Measurements from ENCODE around the gene FBXW4. TPM values are rescaled to one million over a fixed set of nuclear protein-coding genes. Genes with fewer than 3 reads are reported as not detected.

FBXW4 gene
- total and polyA plus RNA-seq, 9 of the 15 experiments (the other 6 are each of a cell fraction or from before 2014, with no cell fraction given): 1.0 to 10.6 (median 5.4) TPM

- no peak overlapping the region for H3K4me2 ChIP-seq (ENCODE audit: insufficient read depth, low read length)
- no peak overlapping the region; a peak in 1 of 4 replicates for H3K9ac ChIP-seq (ENCODE audit: insufficient read depth in 1 of 2, low read depth in 2 of 2, low read length in 2 of 2)
- DNase-seq (ENCODE audit: extremely low read depth in 1 of 4, low spot score in 3 of 4): no peak
- TF ChIP-seq CHCHD3 (CRISPR knock-in tag; IDR thresholded peaks at IDR 0.05): no peak
- no peak for TF ChIP-seq ZSCAN29 (IDR thresholded peaks at IDR 0.05)
- TF ChIP-seq RBBP5 (IDR thresholded peaks at IDR 0.05; ENCODE audit: borderline replicate concordance, insufficient read depth, low read length, poor library complexity, severe bottlenecking): no peak
- no peak for TF ChIP-seq ATF1 (CRISPR knock-in tag; IDR thresholded peaks at IDR 0.05)
- TF ChIP-seq ATF1 (tag; IDR thresholded peaks at IDR 0.05): no peak
- TF ChIP-seq NFIC (IDR thresholded peaks at IDR 0.05): no peak
- TF ChIP-seq BRD9 (IDR thresholded peaks at IDR 0.05; ENCODE audit: low read depth, partially characterized antibody): no peak
- no peak for TF ChIP-seq RBM39 (optimal IDR thresholded peaks at IDR 0.05; ENCODE audit: low read depth, low read length)
- TF ChIP-seq OTX1 (CRISPR knock-in tag; IDR thresholded peaks at IDR 0.05): no peak
- no peak for TF ChIP-seq ZNF589 (CRISPR knock-in tag; IDR thresholded peaks at IDR 0.05; ENCODE audit: low read depth)
- no peak for TF ChIP-seq L3MBTL2 (IDR thresholded peaks at IDR 0.05)
- TF ChIP-seq CHAMP1 (IDR thresholded peaks at IDR 0.05): no peak
- no peak for TF ChIP-seq IRF9 (tag; IDR thresholded peaks at IDR 0.05)
- no peak for TF ChIP-seq FOXA1 (IDR thresholded peaks at IDR 0.05; ENCODE audit: borderline replicate concordance)
- no peak for TF ChIP-seq TBL1XR1 (IDR thresholded peaks at IDR 0.05; ENCODE audit: low read length in 2 of 2)
- no peak for TF ChIP-seq PTBP1 (IDR thresholded peaks at IDR 0.05; ENCODE audit: low read depth, low read length)
- no peak for TF ChIP-seq ASH1L (IDR thresholded peaks at IDR 0.05; ENCODE audit: borderline replicate concordance, low read depth, partially characterized antibody)
- TF ChIP-seq MYBL2 (IDR thresholded peaks at IDR 0.05; ENCODE audit: low read depth): no peak
- TF ChIP-seq MYBL2 (CRISPR knock-in tag; IDR thresholded peaks at IDR 0.05; ENCODE audit: borderline replicate concordance): no peak
- ChIA-PET CTCF (ENCODE audit: low intra/inter-chr PET ratio) (interaction anchor here (1.1 kb wide), 1 partner anchor 23 kb away, joined by 3 read pairs; no protein-coding TSS in a partner anchor), POLR2A (interaction anchor here (0.6 kb wide), 1 partner anchor 28 kb away, joined by 3 read pairs; no protein-coding TSS in a partner anchor)
- BruUV-seq (replicated peaks): no TSS peak
- intact Hi-C loops (cut with micrococcal nuclease): loop anchor here (10.0 kb wide), 1 partner anchor 135 kb away; no protein-coding TSS in a partner anchor
- H3K4me3 ChIP-seq: no peak overlapping the region
- FAIRE-seq: no peak
- H3K9me3 ChIP-seq (replicated peaks; ENCODE audit: control insufficient read depth, insufficient read depth, low read depth, low read length): no peaks in the 10 kb centered on the region
- H3K36me3 ChIP-seq (ENCODE audit: control insufficient read depth, insufficient read depth, low read length): peaks cover 38% of the 10 kb centered on the region; the same call in 2 of the 3 replicates
- no peak overlapping the region for H2AFZ ChIP-seq (ENCODE audit: low read depth, low read length)
- 90% methylated on average over 7 of the region's 12 CpGs for WGBS (ENCODE audit: insufficient coverage, low coverage, missing lambda C conversion rate)
- H3K9me1 ChIP-seq (ENCODE audit: control insufficient read depth, insufficient read depth, low read length): peaks cover 9% of the 10 kb centered on the region
- H3K4me1 ChIP-seq (replicated peaks in 1 of 2; ENCODE audit: control insufficient read depth in 2 of 2, insufficient read depth in 2 of 2, low read length in 2 of 2): peaks cover 27 to 41% of the 10 kb centered on the region in 2 experiments
- no peaks in the 10 kb centered on the region for H3K79me2 ChIP-seq (ENCODE audit: control insufficient read depth, insufficient read depth, low read length)
- in situ Hi-C loops (cut with MboI): no loop called here
- H3K27ac ChIP-seq (ENCODE audit: extremely low read depth, low read depth, low read length): no peak overlapping the region
- H3K27me3 ChIP-seq (ENCODE audit: control insufficient read depth in 2 of 2, insufficient read depth in 2 of 2, low read length in 2 of 2): no peaks in the 10 kb centered on the region
- ATAC-seq: no peak
- no peaks in the 10 kb centered on the region; the same call in 1 of the 2 replicates for H4K20me1 ChIP-seq (replicated peaks; ENCODE audit: control insufficient read depth, insufficient read depth, low read length)
Measured at GRCh38 chr10:101579516-101579870, 115.5 kb downstream of the FBXW4 start.

Measured in K562 (cell line).